ENCODE data around the gene RHO.

GRCh38 chr3:129549006-129549800, 20.8 kb downstream of the RHO start:
- TF ChIP-seq, protein P1, sequence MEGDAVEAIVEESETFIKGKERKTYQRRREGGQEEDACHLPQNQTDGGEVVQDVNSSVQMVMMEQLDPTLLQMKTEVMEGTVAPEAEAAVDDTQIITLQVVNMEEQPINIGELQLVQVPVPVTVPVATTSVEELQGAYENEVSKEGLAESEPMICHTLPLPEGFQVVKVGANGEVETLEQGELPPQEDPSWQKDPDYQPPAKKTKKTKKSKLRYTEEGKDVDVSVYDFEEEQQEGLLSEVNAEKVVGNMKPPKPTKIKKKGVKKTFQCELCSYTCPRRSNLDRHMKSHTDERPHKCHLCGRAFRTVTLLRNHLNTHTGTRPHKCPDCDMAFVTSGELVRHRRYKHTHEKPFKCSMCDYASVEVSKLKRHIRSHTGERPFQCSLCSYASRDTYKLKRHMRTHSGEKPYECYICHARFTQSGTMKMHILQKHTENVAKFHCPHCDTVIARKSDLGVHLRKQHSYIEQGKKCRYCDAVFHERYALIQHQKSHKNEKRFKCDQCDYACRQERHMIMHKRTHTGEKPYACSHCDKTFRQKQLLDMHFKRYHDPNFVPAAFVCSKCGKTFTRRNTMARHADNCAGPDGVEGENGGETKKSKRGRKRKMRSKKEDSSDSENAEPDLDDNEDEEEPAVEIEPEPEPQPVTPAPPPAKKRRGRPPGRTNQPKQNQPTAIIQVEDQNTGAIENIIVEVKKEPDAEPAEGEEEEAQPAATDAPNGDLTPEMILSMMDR (IDR thresholded peaks at IDR 0.05 in 2 of 3, conservative IDR thresholded peaks at IDR 0.05 in 1 of 3; ENCODE audit: control insufficient read depth in 2 of 3, extremely low read depth in 1 of 3, insufficient read depth in 1 of 3, low read depth in 3 of 3, low read length in 3 of 3): no peak
- TF ChIP-seq ESRRA (IDR thresholded peaks at IDR 0.05; ENCODE audit: low read length): no peak
- TF ChIP-seq HDGF (IDR thresholded peaks at IDR 0.05): no peak
- TF ChIP-seq, protein P2, sequence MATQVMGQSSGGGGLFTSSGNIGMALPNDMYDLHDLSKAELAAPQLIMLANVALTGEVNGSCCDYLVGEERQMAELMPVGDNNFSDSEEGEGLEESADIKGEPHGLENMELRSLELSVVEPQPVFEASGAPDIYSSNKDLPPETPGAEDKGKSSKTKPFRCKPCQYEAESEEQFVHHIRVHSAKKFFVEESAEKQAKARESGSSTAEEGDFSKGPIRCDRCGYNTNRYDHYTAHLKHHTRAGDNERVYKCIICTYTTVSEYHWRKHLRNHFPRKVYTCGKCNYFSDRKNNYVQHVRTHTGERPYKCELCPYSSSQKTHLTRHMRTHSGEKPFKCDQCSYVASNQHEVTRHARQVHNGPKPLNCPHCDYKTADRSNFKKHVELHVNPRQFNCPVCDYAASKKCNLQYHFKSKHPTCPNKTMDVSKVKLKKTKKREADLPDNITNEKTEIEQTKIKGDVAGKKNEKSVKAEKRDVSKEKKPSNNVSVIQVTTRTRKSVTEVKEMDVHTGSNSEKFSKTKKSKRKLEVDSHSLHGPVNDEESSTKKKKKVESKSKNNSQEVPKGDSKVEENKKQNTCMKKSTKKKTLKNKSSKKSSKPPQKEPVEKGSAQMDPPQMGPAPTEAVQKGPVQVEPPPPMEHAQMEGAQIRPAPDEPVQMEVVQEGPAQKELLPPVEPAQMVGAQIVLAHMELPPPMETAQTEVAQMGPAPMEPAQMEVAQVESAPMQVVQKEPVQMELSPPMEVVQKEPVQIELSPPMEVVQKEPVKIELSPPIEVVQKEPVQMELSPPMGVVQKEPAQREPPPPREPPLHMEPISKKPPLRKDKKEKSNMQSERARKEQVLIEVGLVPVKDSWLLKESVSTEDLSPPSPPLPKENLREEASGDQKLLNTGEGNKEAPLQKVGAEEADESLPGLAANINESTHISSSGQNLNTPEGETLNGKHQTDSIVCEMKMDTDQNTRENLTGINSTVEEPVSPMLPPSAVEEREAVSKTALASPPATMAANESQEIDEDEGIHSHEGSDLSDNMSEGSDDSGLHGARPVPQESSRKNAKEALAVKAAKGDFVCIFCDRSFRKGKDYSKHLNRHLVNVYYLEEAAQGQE (IDR thresholded peaks at IDR 0.05; ENCODE audit: low read depth, low read length): no peak
- no peak for TF ChIP-seq CBX3 (IDR thresholded peaks at IDR 0.05; ENCODE audit: borderline replicate concordance, low read depth)
- TF ChIP-seq EP300 (IDR thresholded peaks at IDR 0.05; ENCODE audit: borderline replicate concordance in 1 of 2, control insufficient read depth in 1 of 2, low read depth in 2 of 2, low read length in 2 of 2): no peak
- no peak for TF ChIP-seq SREBF2 (IDR thresholded peaks at IDR 0.05; ENCODE audit: low read length)
- TF ChIP-seq RELA (IDR thresholded peaks at IDR 0.05; ENCODE audit: borderline replicate concordance, partially characterized antibody): no peak
- no peak for TF ChIP-seq KDM1A (IDR thresholded peaks at IDR 0.05; ENCODE audit: borderline replicate concordance)
- TF ChIP-seq POLR2A (IDR thresholded peaks at IDR 0.05; ENCODE audit: low read depth, low read length): no peak
- no peak for TF ChIP-seq MAX (IDR thresholded peaks at IDR 0.05; ENCODE audit: low read depth, low read length)

All from GM12878 (cell line).